Measurements from ENCODE around the gene RGS10.

The RGS10 gene

GRCh38 chr10:119518176-119518575 lies 24.3 kb downstream of the RGS10 start:
- DNase-seq (ENCODE audit: low read depth in 2 of 2) = no peak

GRCh38 chr10:119517235-119518141 lies 25.0 kb downstream of the RGS10 start:
- DNase-seq (ENCODE audit: low read depth in 2 of 2) = no peak

- DNase-seq (ENCODE audit: low read depth in 2 of 2) = peak in 1 of 2 donors; percentile 25
Measured at GRCh38 chr10:119516381-119517234, 25.9 kb downstream of the RGS10 start.

GRCh38 chr10:119515511-119516045 lies 26.9 kb downstream of the RGS10 start:
- no peak for DNase-seq (ENCODE audit: low read depth in 2 of 2)

GRCh38 chr10:119514819-119515218 lies 27.7 kb downstream of the RGS10 start:
- no peak for DNase-seq (ENCODE audit: low read depth in 2 of 2)

- DNase-seq (ENCODE audit: low read depth in 2 of 2) = no peak
Measured at GRCh38 chr10:119511828-119512515, 30.5 kb downstream of the RGS10 start.

- DNase-seq (ENCODE audit: low read depth in 2 of 2) = no peak
Measured at GRCh38 chr10:119509909-119510451, 32.5 kb downstream of the RGS10 start.

GRCh38 chr10:119507115-119507514 lies 35.4 kb downstream of the RGS10 start:
- DNase-seq (ENCODE audit: low read depth in 2 of 2) = no peak

GRCh38 chr10:119505588-119506315 lies 36.8 kb downstream of the RGS10 start:
- no peak for DNase-seq (ENCODE audit: low read depth in 2 of 2)

- DNase-seq (ENCODE audit: low read depth in 2 of 2) = no peak
Measured at GRCh38 chr10:119505131-119505551, 37.4 kb downstream of the RGS10 start.

- DNase-seq (ENCODE audit: low read depth in 2 of 2) = no peak
Measured at GRCh38 chr10:119504651-119505050, 37.9 kb downstream of the RGS10 start.

- no peak for DNase-seq (ENCODE audit: low read depth in 2 of 2)
Measured at GRCh38 chr10:119503821-119504220, 38.7 kb downstream of the RGS10 start.

GRCh38 chr10:119502618-119503155 lies 39.8 kb downstream of the RGS10 start:
- no peak for DNase-seq (ENCODE audit: low read depth in 2 of 2)

- peak; percentile 66 to 71 for DNase-seq (ENCODE audit: low read depth in 2 of 2)
Measured at GRCh38 chr10:119502209-119502608, 40.3 kb downstream of the RGS10 start.

GRCh38 chr10:119501690-119502089 lies 40.8 kb downstream of the RGS10 start:
- no peak for DNase-seq (ENCODE audit: low read depth in 2 of 2)

- no peak for DNase-seq (ENCODE audit: low read depth in 2 of 2)
Measured at GRCh38 chr10:119500821-119501220, 41.7 kb downstream of the RGS10 start.

- no peak for DNase-seq (ENCODE audit: low read depth in 2 of 2)
Measured at GRCh38 chr10:119500123-119500795, 42.3 kb downstream of the RGS10 start.

- no peak for DNase-seq (ENCODE audit: low read depth in 2 of 2)
Measured at GRCh38 chr10:119499677-119500002, 42.9 kb downstream of the RGS10 start.

GRCh38 chr10:119498889-119499676 lies 43.4 kb downstream of the RGS10 start:
- no peak for DNase-seq (ENCODE audit: low read depth in 2 of 2)
